Muscle layer of duodenum (tissue), 2 donors: ENCODE data around the gene ARHGAP32.
"Not testable (repeated sequence)": the region's sequence is repeated elsewhere in the genome, so short reads cannot be mapped to it uniquely, and the experiment has no call there.

Source experiments
- H3K27ac ChIP-seq: one replicate; pipeline ENCODE4 v1.7.0; 2013; ENCODE audit warnings: mild to moderate bottlenecking, low read length
- H3K27me3 ChIP-seq: one replicate; pipeline ENCODE4 v1.7.0; 2013; ENCODE audit warnings: low read depth, mild to moderate bottlenecking, control low read depth, low read length
- H3K36me3 ChIP-seq, 2 donors: one replicate each; pipeline ENCODE4 v1.7.0; 2013; ENCODE audit warnings: low read length in 2 of 2, control low read depth in 1 of 2, mild to moderate bottlenecking in 1 of 2; ENCODE audit not compliant: insufficient read depth in 2 of 2, control insufficient read depth in 1 of 2
- H3K4me1 ChIP-seq, 2 donors: one replicate each; pipeline ENCODE4 v1.7.0; 2013; ENCODE audit warnings: low read length in 2 of 2, mild to moderate bottlenecking in 2 of 2, control low read depth in 1 of 2, moderate library complexity in 1 of 2; ENCODE audit not compliant: insufficient read depth in 2 of 2, control insufficient read depth in 1 of 2
- H3K4me3 ChIP-seq, 2 donors: one replicate each; pipeline ENCODE4 v1.7.0; 2013; ENCODE audit warnings: low read length in 2 of 2, low read depth in 1 of 2, mild to moderate bottlenecking in 1 of 2
- H3K9me3 ChIP-seq, 2 donors: one replicate each; pipeline ENCODE4 v1.7.0; 2013; ENCODE audit warnings: low read length in 2 of 2, control low read depth in 1 of 2, mild to moderate bottlenecking in 1 of 2; ENCODE audit not compliant: control insufficient read depth in 1 of 2
- donor health status: healthy.

Gene ARHGAP32

DNA sequence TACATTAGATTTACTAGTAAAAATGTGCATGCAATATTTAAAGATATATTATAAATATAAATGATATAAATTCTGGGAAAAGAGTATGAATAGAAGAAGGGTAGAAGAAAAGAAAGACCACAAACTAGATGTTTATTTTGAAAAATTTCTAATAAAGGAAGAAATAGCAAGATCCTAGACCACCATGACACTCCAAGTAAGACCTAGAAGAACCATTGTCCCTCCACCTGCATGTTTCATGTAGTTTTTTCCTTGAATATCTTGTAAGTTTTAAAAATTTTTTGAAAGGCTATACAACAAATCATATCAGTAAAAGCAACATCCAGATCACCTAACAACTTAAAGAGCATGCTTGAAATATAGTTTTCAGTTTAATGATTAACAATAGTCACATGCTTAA lies 46.8 kb downstream of the ARHGAP32 start:
- Histone ChIP-seq H3K9me3 (peaks cover 0 to 2% of the 10 kb centered on the region in 2 donors), H3K27me3 (no peaks in the 10 kb centered on the region), H3K36me3 (peaks cover 0 to 14% of the 10 kb centered on the region in 2 donors)

DNA sequence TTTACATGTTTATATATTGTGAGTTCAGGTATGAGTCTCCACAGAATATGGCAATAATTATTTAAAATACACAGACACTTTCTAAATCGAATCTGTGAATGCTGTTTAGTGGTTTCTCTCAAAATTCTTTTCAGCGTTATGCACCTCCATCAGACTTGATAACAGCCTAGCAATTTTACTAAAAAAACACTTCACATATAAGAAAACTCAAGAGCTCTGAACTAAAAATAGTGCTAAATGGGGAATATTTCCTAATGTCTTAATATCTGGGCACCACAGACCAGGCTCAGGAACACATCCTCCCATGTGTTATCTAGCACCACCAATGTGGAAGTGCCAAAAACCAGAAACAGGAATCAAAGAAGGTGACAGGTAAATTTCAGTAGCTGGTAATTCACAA lies 47.9 kb downstream of the ARHGAP32 start:
- H3K4me1 ChIP-seq = peaks cover 3% of the 10 kb centered on the region in 2 donors
- no peaks in the 10 kb centered on the region for H3K9me3 ChIP-seq
- H3K27me3 ChIP-seq = no peaks in the 10 kb centered on the region
- no peak overlapping the region for H3K4me3 ChIP-seq
- no peak overlapping the region for H3K27ac ChIP-seq
- H3K36me3 ChIP-seq = peaks cover 0 to 14% of the 10 kb centered on the region in 2 donors

More for the DNA sequence above, 46.8 kb downstream of the ARHGAP32 start:
- Histone ChIP-seq H3K4me3 (no peak overlapping the region), H3K4me1 (peaks cover 3% of the 10 kb centered on the region in 2 donors), H3K27ac (no peak overlapping the region)

DNA sequence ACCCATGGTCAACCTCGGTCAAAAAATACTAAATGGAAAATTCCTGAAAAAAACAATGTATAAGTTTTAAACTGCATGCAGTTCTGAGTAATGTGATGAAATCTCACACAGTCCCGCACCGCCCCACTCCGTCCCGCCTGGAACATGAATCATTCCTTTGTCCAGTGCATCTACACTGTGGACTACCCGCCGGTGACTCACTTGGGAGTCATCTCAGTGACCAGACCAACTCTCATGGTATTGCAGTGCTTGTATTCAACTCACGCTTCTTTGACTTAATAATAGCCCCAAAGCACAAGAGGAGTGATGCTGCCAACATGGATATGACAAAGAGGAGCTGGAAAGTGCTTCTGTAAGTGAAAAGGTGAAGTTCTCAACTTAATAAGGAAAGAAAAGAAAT lies 48.8 kb downstream of the ARHGAP32 start:
- Histone ChIP-seq H3K27me3 (no peaks in the 10 kb centered on the region), H3K27ac (no peak overlapping the region), H3K4me1 (peaks cover 3% of the 10 kb centered on the region in 2 donors), H3K36me3 (peaks cover 0 to 14% of the 10 kb centered on the region in 2 donors), H3K4me3 (no peak overlapping the region), H3K9me3 (no peaks in the 10 kb centered on the region)

DNA sequence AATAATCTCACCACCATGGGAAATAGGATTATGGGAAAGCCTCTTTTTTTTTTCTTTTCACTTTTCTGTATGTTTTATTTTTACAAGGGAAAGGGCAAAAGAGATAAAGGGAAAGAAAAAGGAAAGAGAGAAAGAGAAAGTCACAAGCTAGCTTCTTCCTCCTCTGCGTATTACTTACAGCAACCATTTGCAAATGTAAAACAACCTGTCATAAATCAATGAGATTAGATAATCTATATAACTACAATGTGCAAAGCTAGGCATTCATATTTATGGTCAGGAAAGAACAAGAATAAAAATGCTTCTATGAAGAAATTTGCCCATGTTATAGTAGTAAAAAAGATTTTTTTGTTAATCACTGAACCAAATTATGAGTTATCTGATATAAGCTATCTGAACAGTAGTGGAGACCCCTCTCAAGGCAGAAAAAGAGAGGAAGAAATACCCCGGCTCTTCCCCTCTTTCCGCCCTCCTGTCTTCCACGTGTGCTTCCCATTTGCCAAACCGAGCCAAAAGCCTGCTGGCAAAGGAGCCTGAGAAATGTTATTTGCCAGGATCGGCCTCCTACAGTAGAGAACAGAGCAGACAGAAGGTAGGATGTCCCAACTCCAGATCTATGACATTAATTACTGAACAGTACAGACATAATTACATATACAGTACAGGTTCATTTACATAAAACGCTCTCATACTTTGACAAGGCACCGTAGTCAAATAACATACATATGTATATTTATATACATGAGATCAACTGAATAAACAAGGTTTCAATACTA lies 50.2 kb downstream of the ARHGAP32 start:
- H3K27ac ChIP-seq = no peak overlapping the region
- H3K4me1 ChIP-seq = peaks cover 3% of the 10 kb centered on the region in 2 donors
- no peaks in the 10 kb centered on the region for H3K9me3 ChIP-seq
- peaks cover 0 to 14% of the 10 kb centered on the region in 2 donors for H3K36me3 ChIP-seq
- H3K4me3 ChIP-seq = peak overlapping the region in 1 of 2 donors; percentile 30
- H3K27me3 ChIP-seq = no peaks in the 10 kb centered on the region

DNA sequence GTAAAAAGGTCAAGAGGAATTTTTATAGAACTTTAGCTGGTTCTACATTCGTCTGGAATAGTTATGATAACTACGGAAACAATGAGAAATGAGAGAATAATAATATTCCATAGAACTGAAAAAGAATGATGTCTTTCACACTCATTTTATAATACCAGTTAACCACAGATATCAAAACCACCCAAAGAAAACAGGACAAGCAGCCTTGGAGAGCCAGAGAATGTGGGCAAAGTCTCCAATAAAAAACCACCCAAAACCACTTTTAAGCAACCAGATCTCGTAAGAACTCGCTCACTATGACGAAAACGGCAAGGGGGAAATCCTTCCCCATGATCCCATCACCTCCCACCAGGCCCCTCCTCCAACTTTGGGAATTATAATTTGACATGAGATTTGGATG lies 60.8 kb downstream of the ARHGAP32 start:
- H3K36me3 ChIP-seq = peaks cover 0 to 4% of the 10 kb centered on the region in 2 donors
- H3K9me3 ChIP-seq = no peaks in the 10 kb centered on the region
- H3K4me3 ChIP-seq = no peak overlapping the region
- no peaks in the 10 kb centered on the region for H3K27me3 ChIP-seq
- no peaks in the 10 kb centered on the region for H3K4me1 ChIP-seq
- H3K27ac ChIP-seq = no peak overlapping the region

DNA sequence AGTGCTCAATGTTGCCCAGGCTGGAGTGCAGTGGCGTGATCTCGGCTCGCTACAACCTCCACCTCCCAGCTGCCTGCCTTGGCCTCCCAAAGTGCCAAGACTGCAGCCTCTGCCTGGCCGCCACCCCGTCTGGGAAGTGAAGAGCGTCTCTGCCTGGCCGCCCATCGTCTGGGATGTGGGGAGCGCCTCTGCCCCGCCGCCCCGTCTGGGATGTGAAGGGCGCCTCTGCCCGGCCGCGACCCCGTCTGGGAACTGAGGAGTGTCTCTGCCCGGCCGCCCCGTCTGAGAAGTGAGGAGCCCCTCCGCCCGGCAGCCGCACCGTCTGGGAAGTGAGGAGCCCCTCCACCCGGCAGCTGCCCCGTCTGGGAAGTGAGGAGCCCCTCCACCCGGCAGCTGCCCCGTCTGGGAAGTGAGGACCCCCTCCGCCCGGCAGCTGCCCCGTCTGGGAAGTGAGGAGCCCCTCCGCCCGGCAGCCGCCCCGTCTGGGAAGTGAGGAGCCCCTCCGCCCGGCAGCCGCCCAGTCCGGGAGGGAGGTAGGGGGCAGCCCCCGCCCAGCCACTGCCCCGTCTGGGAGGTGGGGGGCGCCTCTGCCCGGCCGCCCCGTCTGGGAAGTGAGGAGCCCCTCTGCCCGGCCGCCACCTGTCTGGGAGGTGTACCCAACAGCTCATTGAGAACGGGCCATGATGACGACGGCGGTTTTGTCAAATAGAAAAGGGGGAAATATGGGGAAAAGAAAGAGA lies 63.1 kb downstream of the ARHGAP32 start:
- H3K9me3 ChIP-seq, H3K36me3 ChIP-seq, H3K27ac ChIP-seq, H3K4me3 ChIP-seq, H3K4me1 ChIP-seq, H3K27me3 ChIP-seq: not testable (repeated sequence)

DNA sequence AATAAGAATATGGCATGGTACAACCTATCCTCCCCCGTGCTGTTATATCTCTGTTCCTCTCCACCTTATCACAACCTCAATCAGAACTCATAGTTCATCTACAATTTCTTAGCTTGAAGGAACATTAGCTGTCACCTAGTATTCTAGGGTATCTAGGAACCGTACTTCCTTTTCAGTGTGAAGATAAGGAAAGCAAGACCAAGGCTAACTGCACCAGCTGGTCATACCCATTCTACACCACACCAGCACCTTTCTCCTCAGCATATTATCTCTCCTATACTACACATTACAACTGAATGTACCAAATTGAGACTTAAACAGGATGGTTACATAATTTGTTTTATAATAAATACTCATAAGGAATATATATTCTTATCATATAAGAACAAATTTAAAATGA lies 73.1 kb downstream of the ARHGAP32 start:
- Histone ChIP-seq H3K36me3 (peaks cover 0 to 13% of the 10 kb centered on the region in 2 donors), H3K27ac (no peak overlapping the region), H3K27me3 (no peaks in the 10 kb centered on the region), H3K4me1 (no peaks in the 10 kb centered on the region), H3K4me3 (no peak overlapping the region), H3K9me3 (no peaks in the 10 kb centered on the region)

DNA sequence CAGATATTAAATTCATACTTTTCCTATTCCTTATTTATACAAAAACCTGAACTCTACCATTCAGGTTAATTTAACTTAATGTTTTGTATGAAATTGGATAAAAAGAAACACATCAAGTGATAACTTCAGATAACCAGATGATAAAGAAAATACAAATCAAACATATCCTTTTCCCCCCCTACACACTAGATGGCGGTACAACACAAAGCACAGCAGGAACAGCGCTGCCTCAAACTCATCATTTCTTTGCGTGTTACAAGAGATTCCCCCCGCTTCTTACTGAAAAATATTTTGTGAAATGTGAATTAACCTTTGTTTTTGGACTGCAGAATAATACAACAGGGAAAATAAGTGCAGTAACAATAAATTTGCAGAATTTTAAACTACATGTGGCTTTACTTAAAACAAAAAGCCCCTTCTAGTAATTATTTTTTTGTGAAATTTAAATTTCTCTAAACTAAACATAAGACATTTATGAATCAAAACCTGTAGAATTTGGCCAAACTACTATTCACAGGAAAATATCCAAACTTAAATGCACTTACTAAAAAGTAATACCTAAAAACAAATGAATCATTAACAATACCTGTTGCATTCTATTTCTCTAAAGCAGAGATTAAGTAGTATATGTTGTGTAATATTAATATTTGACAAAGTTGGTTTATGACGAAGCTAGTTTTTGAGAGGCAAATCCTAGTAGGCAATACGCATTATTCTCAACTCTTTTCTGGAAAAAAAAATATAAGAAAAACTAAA lies 74.4 kb downstream of the ARHGAP32 start:
- no peaks in the 10 kb centered on the region for H3K4me1 ChIP-seq
- H3K36me3 ChIP-seq = peaks cover 0 to 6% of the 10 kb centered on the region in 2 donors
- no peak overlapping the region for H3K27ac ChIP-seq
- H3K4me3 ChIP-seq = no peak overlapping the region
- H3K9me3 ChIP-seq = no peaks in the 10 kb centered on the region
- no peaks in the 10 kb centered on the region for H3K27me3 ChIP-seq

DNA sequence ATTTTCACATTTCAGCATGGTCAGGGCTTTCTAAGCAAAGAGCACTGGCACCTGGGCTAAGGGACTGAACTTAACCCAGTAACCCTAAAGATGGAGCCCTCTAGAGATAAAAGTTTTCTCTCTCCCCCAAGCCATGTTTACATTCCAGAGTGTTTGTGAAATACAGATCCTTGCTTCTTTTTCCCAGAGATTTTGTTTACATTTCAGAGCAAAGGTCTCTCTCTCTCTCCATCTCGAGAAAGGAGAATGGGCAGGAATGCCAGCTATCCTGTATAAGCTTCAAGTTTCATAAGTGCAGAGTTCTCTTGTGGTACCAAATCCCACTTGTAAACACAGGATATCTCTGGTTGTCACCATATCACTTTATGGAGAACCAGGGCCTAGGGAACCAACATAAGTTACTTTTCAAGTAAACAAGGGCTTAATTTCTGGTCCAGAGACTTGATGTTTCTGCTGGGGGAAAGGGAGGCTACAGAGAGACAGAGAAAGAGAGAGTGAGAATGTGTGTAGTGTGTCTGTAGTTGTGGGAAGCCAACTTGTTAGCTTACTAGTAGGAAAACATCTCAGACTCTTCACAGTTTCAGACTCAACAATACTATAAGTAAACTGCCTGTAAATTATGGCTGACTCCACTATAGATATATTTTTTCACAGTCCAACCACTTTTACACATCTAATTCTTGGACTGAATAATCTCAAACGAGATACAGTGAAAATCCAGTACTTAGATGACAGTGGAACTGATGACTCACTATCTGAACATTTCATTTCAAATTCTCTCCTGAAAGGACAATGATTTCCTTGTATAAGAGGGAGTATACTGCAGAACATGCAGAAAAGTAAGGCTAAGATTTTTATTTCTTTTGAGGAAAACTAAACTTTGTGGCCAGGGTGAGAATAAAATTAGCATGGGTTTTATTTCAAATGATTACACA lies 76.2 kb downstream of the ARHGAP32 start:
- Histone ChIP-seq H3K4me1 (no peaks in the 10 kb centered on the region), H3K27me3 (no peaks in the 10 kb centered on the region), H3K27ac (no peak overlapping the region), H3K4me3 (no peak overlapping the region), H3K9me3 (no peaks in the 10 kb centered on the region), H3K36me3 (peaks cover 0 to 6% of the 10 kb centered on the region in 2 donors)

DNA sequence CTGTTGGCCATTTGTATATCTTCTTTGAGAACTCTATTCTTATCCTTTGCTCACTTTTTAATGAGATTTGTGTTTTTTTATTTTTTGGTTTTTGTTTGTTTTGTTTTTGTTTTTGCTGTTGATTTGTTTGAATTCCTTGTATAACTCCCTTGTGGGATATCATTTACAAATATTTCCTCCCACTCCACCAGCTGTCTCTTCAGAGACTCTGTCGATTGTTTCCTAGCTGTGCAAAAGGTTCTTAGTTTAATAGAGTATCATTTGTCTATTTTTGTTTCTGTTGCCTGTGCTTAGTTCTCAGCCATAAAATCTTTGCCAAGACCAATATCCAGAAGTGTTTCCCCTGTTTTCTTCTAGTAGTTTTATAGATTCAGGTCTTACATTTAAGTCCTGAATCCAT lies 82.4 kb downstream of the ARHGAP32 start:
- no peaks in the 10 kb centered on the region for H3K4me1 ChIP-seq
- H3K27ac ChIP-seq = no peak overlapping the region
- peaks cover 0 to 4% of the 10 kb centered on the region in 2 donors for H3K36me3 ChIP-seq
- H3K27me3 ChIP-seq = no peaks in the 10 kb centered on the region
- H3K9me3 ChIP-seq = peaks cover 0 to 18% of the 10 kb centered on the region in 2 donors
- no peak overlapping the region for H3K4me3 ChIP-seq
